ENCODE results near the gene SHANK3.

Gene SHANK3

GRCh38 chr22:50714631-50715179 lies 42.1 kb downstream of the SHANK3 start:
- DNase-seq = no peak

GRCh38 chr22:50715250-50715649 lies 42.6 kb downstream of the SHANK3 start:
- no peak for DNase-seq

DNA sequence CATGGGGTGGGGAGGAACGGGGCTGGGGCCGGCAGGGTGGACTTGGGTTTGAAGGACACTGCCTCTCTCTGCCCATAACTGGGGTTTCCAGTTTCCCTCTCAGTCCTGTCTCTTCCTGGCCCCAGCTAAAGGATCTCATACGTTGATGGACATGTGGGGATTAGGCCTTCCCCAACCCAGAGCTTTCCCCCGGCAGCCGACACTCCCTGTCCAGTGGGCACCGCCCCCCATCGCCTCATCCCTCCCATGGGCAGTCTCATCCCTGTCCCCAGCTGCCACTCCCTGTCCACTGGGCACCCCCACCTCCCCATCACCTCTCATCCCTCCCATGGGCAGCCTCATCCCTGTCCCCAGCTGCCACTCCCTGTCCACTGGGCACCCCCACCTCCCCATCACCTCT lies 43.2 kb downstream of the SHANK3 start:
- DNase-seq = no peak

GRCh38 chr22:50716290-50717024 lies 43.8 kb downstream of the SHANK3 start:
- no peak for DNase-seq

GRCh38 chr22:50717709-50718351 lies 45.2 kb downstream of the SHANK3 start:
- no peak for DNase-seq

DNA sequence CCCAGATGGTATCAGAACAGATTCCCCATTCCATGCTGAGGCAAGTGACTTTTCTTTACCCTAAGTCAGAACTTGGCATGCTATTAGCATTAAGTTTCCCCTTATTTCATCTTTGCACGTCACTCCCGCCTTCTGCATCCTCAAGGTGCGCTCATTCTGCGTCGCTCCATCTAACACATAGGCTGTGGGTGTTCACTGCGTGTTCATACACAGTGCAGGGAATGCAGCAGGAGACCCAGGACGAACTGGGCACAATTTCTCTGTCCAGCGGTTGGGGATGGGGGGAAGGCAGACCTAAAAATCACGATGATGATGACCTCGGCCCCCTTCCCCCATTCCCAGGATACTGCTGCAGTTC lies 45.7 kb downstream of the SHANK3 start:
- DNase-seq = no peak

GRCh38 chr22:50719814-50720300 lies 47.2 kb downstream of the SHANK3 start:
- DNase-seq = no peak

DNA sequence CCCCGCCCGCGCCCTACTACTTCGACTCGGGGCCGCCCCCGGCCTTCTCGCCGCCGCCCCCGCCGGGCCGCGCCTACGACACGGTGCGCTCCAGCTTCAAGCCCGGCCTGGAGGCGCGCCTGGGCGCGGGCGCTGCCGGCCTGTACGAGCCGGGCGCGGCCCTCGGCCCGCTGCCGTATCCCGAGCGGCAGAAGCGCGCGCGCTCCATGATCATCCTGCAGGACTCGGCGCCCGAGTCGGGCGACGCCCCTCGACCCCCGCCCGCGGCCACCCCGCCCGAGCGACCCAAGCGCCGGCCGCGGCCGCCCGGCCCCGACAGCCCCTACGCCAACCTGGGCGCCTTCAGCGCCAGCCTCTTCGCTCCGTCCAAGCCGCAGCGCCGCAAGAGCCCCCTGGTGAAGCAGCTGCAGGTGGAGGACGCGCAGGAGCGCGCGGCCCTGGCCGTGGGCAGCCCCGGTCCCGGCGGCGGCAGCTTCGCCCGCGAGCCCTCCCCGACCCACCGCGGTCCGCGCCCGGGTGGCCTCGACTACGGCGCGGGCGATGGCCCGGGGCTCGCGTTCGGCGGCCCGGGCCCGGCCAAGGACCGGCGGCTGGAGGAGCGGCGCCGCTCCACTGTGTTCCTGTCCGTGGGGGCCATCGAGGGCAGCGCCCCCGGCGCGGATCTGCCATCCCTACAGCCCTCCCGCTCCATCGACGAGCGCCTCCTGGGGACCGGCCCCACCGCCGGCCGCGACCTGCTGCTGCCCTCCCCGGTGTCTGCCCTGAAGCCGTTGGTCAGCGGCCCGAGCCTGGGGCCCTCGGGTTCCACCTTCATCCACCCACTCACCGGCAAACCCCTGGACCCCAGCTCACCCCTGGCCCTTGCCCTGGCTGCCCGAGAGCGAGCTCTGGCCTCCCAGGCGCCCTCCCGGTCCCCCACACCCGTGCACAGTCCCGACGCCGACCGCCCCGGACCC lies 48.0 kb downstream of the SHANK3 start:
- no peak for DNase-seq

DNA sequence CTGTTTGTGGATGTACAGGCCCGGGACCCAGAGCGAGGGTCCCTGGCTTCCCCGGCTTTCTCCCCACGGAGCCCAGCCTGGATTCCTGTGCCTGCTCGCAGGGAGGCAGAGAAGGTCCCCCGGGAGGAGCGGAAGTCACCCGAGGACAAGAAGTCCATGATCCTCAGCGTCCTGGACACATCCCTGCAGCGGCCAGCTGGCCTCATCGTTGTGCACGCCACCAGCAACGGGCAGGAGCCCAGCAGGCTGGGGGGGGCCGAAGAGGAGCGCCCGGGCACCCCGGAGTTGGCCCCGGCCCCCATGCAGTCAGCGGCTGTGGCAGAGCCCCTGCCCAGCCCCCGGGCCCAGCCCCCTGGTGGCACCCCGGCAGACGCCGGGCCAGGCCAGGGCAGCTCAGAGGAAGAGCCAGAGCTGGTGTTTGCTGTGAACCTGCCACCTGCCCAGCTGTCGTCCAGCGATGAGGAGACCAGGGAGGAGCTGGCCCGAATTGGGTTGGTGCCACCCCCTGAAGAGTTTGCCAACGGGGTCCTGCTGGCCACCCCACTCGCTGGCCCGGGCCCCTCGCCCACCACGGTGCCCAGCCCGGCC lies 48.7 kb downstream of the SHANK3 start:
- no peak for DNase-seq

DNA sequence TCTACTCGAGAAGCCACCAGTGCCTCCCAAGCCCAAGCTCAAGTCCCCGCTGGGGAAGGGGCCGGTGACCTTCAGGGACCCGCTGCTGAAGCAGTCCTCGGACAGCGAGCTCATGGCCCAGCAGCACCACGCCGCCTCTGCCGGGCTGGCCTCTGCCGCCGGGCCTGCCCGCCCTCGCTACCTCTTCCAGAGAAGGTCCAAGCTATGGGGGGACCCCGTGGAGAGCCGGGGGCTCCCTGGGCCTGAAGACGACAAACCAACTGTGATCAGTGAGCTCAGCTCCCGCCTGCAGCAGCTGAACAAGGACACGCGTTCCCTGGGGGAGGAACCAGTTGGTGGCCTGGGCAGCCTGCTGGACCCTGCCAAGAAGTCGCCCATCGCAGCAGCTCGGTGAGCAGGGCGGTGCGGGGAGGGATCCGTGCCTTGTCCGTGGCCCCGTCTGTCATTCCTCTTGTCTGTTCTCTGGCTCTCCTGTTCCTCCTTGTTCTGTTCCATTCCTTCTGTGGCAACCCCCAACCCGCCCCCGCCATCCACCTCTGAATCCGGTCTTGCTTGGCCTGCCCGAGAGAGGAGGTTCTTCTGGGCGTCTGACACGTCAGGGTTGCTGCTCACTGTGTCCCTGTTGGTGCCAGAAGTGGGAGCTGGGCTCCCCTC lies 49.6 kb downstream of the SHANK3 start:
- DNase-seq = no peak
